ENCODE results near the gene MED13L. TPM values are rescaled to one million over a fixed set of nuclear protein-coding genes. Genes with fewer than 3 reads are reported as not detected.

Gene MED13L
- total and polyA plus RNA-seq, 2 donors (not counting 3 experiments of a cell fraction or from before 2014, with no cell fraction given) = 27.4 to 93.6 TPM

- ChIA-PET POLR2A (no interaction called here), CTCF (interaction anchor here (0.8 to 1.8 kb wide), 2 partner anchors 20 to 39 kb away, joined by 3 to 4 read pairs; no protein-coding TSS in a partner anchor)
- no peak for TF ChIP-seq JUN (IDR thresholded peaks at IDR 0.05; ENCODE audit: borderline replicate concordance, insufficient read depth, insufficient read length, low read depth)
- TF ChIP-seq POLR2AphosphoS5 (IDR thresholded peaks at IDR 0.05; ENCODE audit: insufficient read depth, low read depth, low read length) = no peak
- TF ChIP-seq MAX (IDR thresholded peaks at IDR 0.05; ENCODE audit: insufficient read depth, insufficient read length) = no peak
- no peak for TF ChIP-seq FOS (IDR thresholded peaks at IDR 0.05; ENCODE audit: borderline replicate concordance, insufficient read depth, low read length)
- no peak for TF ChIP-seq GATA2 (IDR thresholded peaks at IDR 0.05; ENCODE audit: insufficient read depth, insufficient read length, low read depth, low read length)
- no peak for TF ChIP-seq MYC (IDR thresholded peaks at IDR 0.05; ENCODE audit: low read depth, low read length)
- TF ChIP-seq POLR2A (IDR thresholded peaks at IDR 0.05; ENCODE audit: low read depth, low read length) = no peak
- no TSS peak for BruUV-seq (replicated peaks)
- no peak overlapping the region for H3K4me3 ChIP-seq (replicated peaks in 1 of 3; ENCODE audit: insufficient read depth in 1 of 3, low read depth in 1 of 3, low read length in 3 of 3)
- no peak overlapping the region for H3K9ac ChIP-seq (replicated peaks; ENCODE audit: extremely low read depth, insufficient read depth, low read length)
- peaks cover 6% of the 10 kb centered on the region for H3K9me1 ChIP-seq (replicated peaks; ENCODE audit: control insufficient read depth, extremely low read depth, insufficient read depth, low read length)
- intact Hi-C loops (cut with micrococcal nuclease) (no loop called here), dilution Hi-C loops (cut with MboI; ENCODE audit: extremely low pct_ligation_motif_present, low sequenced_read_pairs) (no loop called here)
- H3K27me3 ChIP-seq (ENCODE audit: control insufficient read depth in 2 of 2, insufficient read depth in 2 of 2, low read length in 2 of 2) = no peaks in the 10 kb centered on the region
- H4K20me1 ChIP-seq (replicated peaks; ENCODE audit: control insufficient read depth, extremely low read depth, insufficient read depth, low read length) = peaks cover 19% of the 10 kb centered on the region
- H3K9me3 ChIP-seq (replicated peaks; ENCODE audit: control insufficient read depth, insufficient read depth, low read length) = no peaks in the 10 kb centered on the region
- DNase-seq (ENCODE audit: low read depth, low spot score) = no peak
- H3K27ac ChIP-seq (ENCODE audit: insufficient read depth, low read depth, low read length) = no peak overlapping the region
- H2AFZ ChIP-seq (ENCODE audit: low read depth, low read length) = no peak overlapping the region
- FAIRE-seq = no peak
- no peaks in the 10 kb centered on the region for H3K36me3 ChIP-seq (ENCODE audit: control insufficient read depth in 2 of 2, extremely low read depth in 1 of 2, insufficient read depth in 2 of 2, low read length in 2 of 2)
- H3K4me2 ChIP-seq (ENCODE audit: insufficient read depth, low read length) = no peak overlapping the region
- no peaks in the 10 kb centered on the region for H3K4me1 ChIP-seq (ENCODE audit: control insufficient read depth, extremely low read depth, insufficient read depth, low read length)
- H3K79me2 ChIP-seq (ENCODE audit: control insufficient read depth, insufficient read depth, low read length) = peaks cover 80% of the 10 kb centered on the region
Observed at GRCh38 chr12:116196752-116197718, 80.5 kb downstream of the MED13L start.
